Glutamatergic neuron (in vitro differentiated cells): Measurements from ENCODE around the gene KCNJ5. TPM values are rescaled to one million over a fixed set of nuclear protein-coding genes. Genes with fewer than 3 reads are reported as not detected.

Experiments used
- DNase-seq: peaks from one replicate; pipeline ENCODE4 v3.0.0; 2022
- H3K27ac Mint-ChIP-seq: one replicate; pipeline ENCODE4 v1.8.0; 2020; ENCODE audit warnings: mild to moderate bottlenecking, mixed read lengths, inconsistent platforms; ENCODE audit not compliant: unreplicated experiment
- H3K27me3 Mint-ChIP-seq: one replicate; pipeline ENCODE4 v1.8.0; 2020; ENCODE audit warnings: mild to moderate bottlenecking, moderate library complexity, mixed read lengths, inconsistent platforms; ENCODE audit not compliant: unreplicated experiment
- H3K36me3 Mint-ChIP-seq: one replicate; pipeline ENCODE4 v1.8.0; 2020; ENCODE audit warnings: mild to moderate bottlenecking, mixed read lengths, inconsistent platforms; ENCODE audit not compliant: unreplicated experiment
- H3K4me1 Mint-ChIP-seq: one replicate; pipeline ENCODE4 v1.8.0; 2020; ENCODE audit warnings: mild to moderate bottlenecking, low read depth, mixed read lengths, inconsistent platforms; ENCODE audit not compliant: unreplicated experiment
- H3K4me3 Mint-ChIP-seq: one replicate; pipeline ENCODE4 v1.8.0; 2020; ENCODE audit warnings: mild to moderate bottlenecking, mixed read lengths, inconsistent platforms; ENCODE audit not compliant: unreplicated experiment
- H3K9me3 Mint-ChIP-seq: one replicate; pipeline ENCODE4 v1.8.0; 2020; ENCODE audit warnings: mild to moderate bottlenecking, moderate library complexity, mixed read lengths, inconsistent platforms; ENCODE audit not compliant: unreplicated experiment
- CTCF ChIP-seq: fragments of 200-600 bp; sonication (generic); IDR thresholded peaks from one replicate; pipeline ENCODE4 v1.5.0; 2021; ENCODE audit not compliant: partially characterized antibody, unreplicated experiment
- total RNA-seq: library from RNA; stranded (reverse); fragmentation: NEBNext Ultra II Directional; extraction: Animal tissue kit (Norgen Biotek cat#: 25700); gene quantifications from one replicate; pipeline ENCODE4 v1.2.1, GENCODE V29; 2021; ENCODE audit not compliant: unreplicated experiment

The KCNJ5 gene
- total RNA-seq, 1 donor from 2014 or later = 0.34 TPM

DNA sequence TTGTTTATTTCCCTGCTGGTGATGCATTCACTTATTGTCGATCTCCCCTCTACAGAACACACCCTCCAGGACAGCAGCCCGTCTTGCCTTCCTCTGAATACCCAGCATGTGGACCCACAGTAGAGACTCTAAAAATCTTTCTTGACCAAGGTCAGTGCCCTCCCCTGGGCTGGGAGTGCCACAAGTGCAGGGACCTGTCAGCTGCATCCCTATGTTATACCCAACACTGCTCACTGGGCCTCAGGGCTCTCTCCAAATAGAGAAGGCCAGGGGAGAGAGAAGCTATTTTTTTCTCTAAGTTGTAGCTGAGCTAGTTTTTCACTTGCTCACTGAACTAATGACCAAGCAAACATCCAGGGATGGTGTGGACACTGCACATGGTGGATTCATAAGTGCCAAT, 33.8 kb upstream of the KCNJ5 start:
- Mint-ChIP-seq H3K9me3 (peaks cover 2% of the 10 kb centered on the region), H3K4me1 (no peaks in the 10 kb centered on the region), H3K27me3 (peaks cover 2% of the 10 kb centered on the region), H3K4me3 (no peak overlapping the region), H3K27ac (no peak overlapping the region), H3K36me3 (peaks cover 6% of the 10 kb centered on the region)
- no peak for DNase-seq
- no peak for TF ChIP-seq CTCF

- no peaks in the 10 kb centered on the region for H3K9me3 Mint-ChIP-seq
- no peaks in the 10 kb centered on the region for H3K27me3 Mint-ChIP-seq
- no peak overlapping the region for H3K4me3 Mint-ChIP-seq
- H3K27ac Mint-ChIP-seq = no peak overlapping the region
- no peaks in the 10 kb centered on the region for H3K4me1 Mint-ChIP-seq
- peak; percentile 85 for DNase-seq
- no peaks in the 10 kb centered on the region for H3K36me3 Mint-ChIP-seq
- TF ChIP-seq CTCF = peak; percentile 99
Observed at GRCh38 chr11:128859563-128860441, 31.4 kb upstream of the KCNJ5 start.

GRCh38 chr11:128860571-128861361, 30.4 kb upstream of the KCNJ5 start:
- H3K27ac Mint-ChIP-seq = no peak overlapping the region
- H3K4me3 Mint-ChIP-seq = no peak overlapping the region
- TF ChIP-seq CTCF = no peak
- no peaks in the 10 kb centered on the region for H3K36me3 Mint-ChIP-seq
- no peaks in the 10 kb centered on the region for H3K4me1 Mint-ChIP-seq
- H3K9me3 Mint-ChIP-seq = no peaks in the 10 kb centered on the region
- no peak for DNase-seq
- H3K27me3 Mint-ChIP-seq = no peaks in the 10 kb centered on the region

DNA sequence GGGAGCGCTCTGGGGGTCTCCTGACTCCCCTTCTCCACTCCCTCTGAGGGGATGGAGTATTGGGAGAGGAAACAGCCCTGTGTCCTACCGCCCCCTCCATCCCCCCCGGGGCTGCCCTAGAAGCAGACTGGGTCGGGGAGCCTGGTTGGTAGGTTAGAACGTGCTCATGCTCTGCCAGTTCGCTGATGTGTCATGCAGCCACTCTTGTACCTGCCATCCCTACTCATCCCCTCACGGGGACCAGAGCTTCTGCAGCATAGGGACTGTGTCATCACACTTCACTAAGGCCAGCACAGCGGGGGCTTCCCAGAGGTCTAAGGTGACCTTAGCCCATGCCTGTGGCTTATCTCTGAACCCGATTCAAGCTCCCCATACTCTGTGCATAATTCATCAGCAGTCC, 28.8 kb upstream of the KCNJ5 start:
- TF ChIP-seq CTCF = no peak
- no peak overlapping the region for H3K27ac Mint-ChIP-seq
- no peaks in the 10 kb centered on the region for H3K9me3 Mint-ChIP-seq
- H3K4me3 Mint-ChIP-seq = no peak overlapping the region
- H3K27me3 Mint-ChIP-seq = no peaks in the 10 kb centered on the region
- H3K4me1 Mint-ChIP-seq = no peaks in the 10 kb centered on the region
- H3K36me3 Mint-ChIP-seq = no peaks in the 10 kb centered on the region
- DNase-seq = no peak
